Measurements from ENCODE around the gene CSAG3. TPM values are rescaled to one million over a fixed set of nuclear protein-coding genes. Genes with fewer than 3 reads are reported as not detected.

The CSAG3 gene
- total and polyA plus RNA-seq, 2 of the 8 experiments (the other 6 are each of a cell fraction or from before 2014, with no cell fraction given) = 0.12 TPM; not detected in 1

Other genes with a start within 250 kb of the CSAG3 start
- 8.6 and 9.6 TPM in 2 replicates for gene GABRQ, start 121.3 kb upstream of the CSAG3 start, total RNA-seq (2021; fragmentation: NEBNext Ultra II Directional; extraction: Animal tissue kit (Norgen Biotek cat#: 25700))
- gene GABRQ, start 121.3 kb upstream of the CSAG3 start, polyA plus RNA-seq (2011; rRNA removed) = 6.2 and 6.3 TPM in 2 replicates
- not detected in 2 replicates for gene MAGEA3, start 60.4 kb upstream of the CSAG3 start, total RNA-seq (2021; fragmentation: NEBNext Ultra II Directional; extraction: Animal tissue kit (Norgen Biotek cat#: 25700))
- gene MAGEA3, start 60.4 kb upstream of the CSAG3 start, polyA plus RNA-seq (2011; rRNA removed) = 0.06 TPM in 1 of 2 replicates, not detected in the other
- gene CSAG2, start 49.9 kb upstream of the CSAG3 start, total RNA-seq (2021; fragmentation: NEBNext Ultra II Directional; extraction: Animal tissue kit (Norgen Biotek cat#: 25700)) = not detected in 2 replicates
- 0.17 and 0.39 TPM in 2 replicates for gene CSAG2, start 49.9 kb upstream of the CSAG3 start, polyA plus RNA-seq (2011; rRNA removed)
- 0.29 TPM in 1 of 2 replicates, not detected in the other for gene MAGEA2B, start 44.6 kb upstream of the CSAG3 start, total RNA-seq (2021; fragmentation: NEBNext Ultra II Directional; extraction: Animal tissue kit (Norgen Biotek cat#: 25700))
- 1.3 and 1.6 TPM in 2 replicates for gene MAGEA2B, start 44.6 kb upstream of the CSAG3 start, polyA plus RNA-seq (2011; rRNA removed)
- not detected in 2 replicates for gene CSAG1, start 25.5 kb upstream of the CSAG3 start, total RNA-seq (2021; fragmentation: NEBNext Ultra II Directional; extraction: Animal tissue kit (Norgen Biotek cat#: 25700))
- gene CSAG1, start 25.5 kb upstream of the CSAG3 start, polyA plus RNA-seq (2011; rRNA removed) = not detected in 2 replicates
- not detected in 2 replicates for gene MAGEA12, start 25.5 kb upstream of the CSAG3 start, total RNA-seq (2021; fragmentation: NEBNext Ultra II Directional; extraction: Animal tissue kit (Norgen Biotek cat#: 25700))
- not detected in 2 replicates for gene MAGEA12, start 25.5 kb upstream of the CSAG3 start, polyA plus RNA-seq (2011; rRNA removed)
- not detected in 2 replicates for gene MAGEA2, start 5.4 kb upstream of the CSAG3 start, total RNA-seq (2021; fragmentation: NEBNext Ultra II Directional; extraction: Animal tissue kit (Norgen Biotek cat#: 25700))
- gene MAGEA2, start 5.4 kb upstream of the CSAG3 start, polyA plus RNA-seq (2011; rRNA removed) = 0.77 and 1.4 TPM in 2 replicates
- gene MAGEA6, start 10.5 kb downstream of the CSAG3 start, total RNA-seq (2021; fragmentation: NEBNext Ultra II Directional; extraction: Animal tissue kit (Norgen Biotek cat#: 25700)) = not detected in 2 replicates
- gene MAGEA6, start 10.5 kb downstream of the CSAG3 start, polyA plus RNA-seq (2011; rRNA removed) = 0.08 and 0.17 TPM in 2 replicates
- gene CETN2, start 71.5 kb downstream of the CSAG3 start, total RNA-seq (2021; fragmentation: NEBNext Ultra II Directional; extraction: Animal tissue kit (Norgen Biotek cat#: 25700)) = 24.2 and 24.3 TPM in 2 replicates
- 7.6 and 13.1 TPM in 2 replicates for gene CETN2, start 71.5 kb downstream of the CSAG3 start, polyA plus RNA-seq (2011; rRNA removed)
- 30.5 and 31.5 TPM in 2 replicates for gene NSDHL, start 71.8 kb downstream of the CSAG3 start, total RNA-seq (2021; fragmentation: NEBNext Ultra II Directional; extraction: Animal tissue kit (Norgen Biotek cat#: 25700))
- gene NSDHL, start 71.8 kb downstream of the CSAG3 start, polyA plus RNA-seq (2011; rRNA removed) = 26.8 and 34.6 TPM in 2 replicates
- 15.4 and 15.6 TPM in 2 replicates for gene ZNF185, start 138.8 kb downstream of the CSAG3 start, total RNA-seq (2021; fragmentation: NEBNext Ultra II Directional; extraction: Animal tissue kit (Norgen Biotek cat#: 25700))
- gene ZNF185, start 138.8 kb downstream of the CSAG3 start, polyA plus RNA-seq (2011; rRNA removed) = 18.6 and 20.1 TPM in 2 replicates
- 0.11 and 0.27 TPM in 2 replicates for gene PNMA5, start 234.9 kb downstream of the CSAG3 start, total RNA-seq (2021; fragmentation: NEBNext Ultra II Directional; extraction: Animal tissue kit (Norgen Biotek cat#: 25700))
- gene PNMA5, start 234.9 kb downstream of the CSAG3 start, polyA plus RNA-seq (2011; rRNA removed) = 0.11 and 0.14 TPM in 2 replicates